ENCODE measurements around the gene OR51B4.

DNA sequence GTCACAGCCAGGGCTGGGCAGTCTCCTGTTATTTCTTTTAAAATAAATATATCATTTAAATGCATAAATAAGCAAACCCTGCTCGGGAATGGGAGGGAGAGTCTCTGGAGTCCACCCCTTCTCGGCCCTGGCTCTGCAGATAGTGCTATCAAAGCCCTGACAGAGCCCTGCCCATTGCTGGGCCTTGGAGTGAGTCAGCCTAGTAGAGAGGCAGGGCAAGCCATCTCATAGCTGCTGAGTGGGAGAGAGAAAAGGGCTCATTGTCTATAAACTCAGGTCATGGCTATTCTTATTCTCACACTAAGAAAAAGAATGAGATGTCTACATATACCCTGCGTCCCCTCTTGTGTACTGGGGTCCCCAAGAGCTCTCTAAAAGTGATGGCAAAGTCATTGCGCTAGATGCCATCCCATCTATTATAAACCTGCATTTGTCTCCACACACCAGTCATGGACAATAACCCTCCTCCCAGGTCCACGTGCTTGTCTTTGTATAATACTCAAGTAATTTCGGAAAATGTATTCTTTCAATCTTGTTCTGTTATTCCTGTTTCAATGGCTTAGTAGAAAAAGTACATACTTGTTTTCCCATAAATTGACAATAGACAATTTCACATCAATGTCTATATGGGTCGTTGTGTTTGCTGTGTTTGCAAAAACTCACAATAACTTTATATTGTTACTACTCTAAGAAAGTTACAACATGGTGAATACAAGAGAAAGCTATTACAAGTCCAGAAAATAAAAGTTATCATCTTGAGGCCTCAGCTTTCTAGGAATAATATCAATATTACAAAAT lies 13.4 kb downstream of the OR51B4 start:
- TF ChIP-seq GATA2 (IDR thresholded peaks at IDR 0.05; ENCODE audit: low read depth, low read length) (no peak), GATA3 (IDR thresholded peaks at IDR 0.05; ENCODE audit: low read depth, low read length) (no peak)

All from SH-SY5Y (cell line).